K562 (cell line): ENCODE data around the gene MAEL. TPM values are rescaled to one million over a fixed set of nuclear protein-coding genes. Genes with fewer than 3 reads are reported as not detected.

Source experiments
- ATAC-seq: fragments of 200-7000 bp; cut with Tn5 transposase; 3 replicates; pipeline ENCODE4 v1.9.1; 2020; ENCODE audit warnings: moderate library complexity
- BruUV-seq: library from RNA; stranded (reverse); fragments of 400-500 nt; replicated peaks from 2 replicates; lab custom pipeline; 2021; lab: Mats Ljungman, UMichigan
- CTCF ChIA-PET: fragments of 300-600 bp; formaldehyde crosslinking; extraction: SDS; loops from one replicate; lab custom pipeline; 2021; ENCODE audit warnings: low intra/inter-chr PET ratio; lab: Yijun Ruan, JAX
- POLR2A ChIA-PET: fragments of 300-600, 350-650 bp; sonication (Branson Sonifier 250); formaldehyde crosslinking; extraction: SDS; loops from one replicate; lab custom pipeline; 2021; ENCODE audit warnings: antibody characterized with exemption, inconsistent platforms; lab: Yijun Ruan, JAX
- DNase-seq, 4 experiments: peaks; one replicate each; pipeline versions ENCODE4 v3.0.0 to v3.0.0-alpha.2; 2011 to 2018; ENCODE audit warnings: low spot score in 3 of 4, mixed read lengths in 3 of 4; ENCODE audit errors: extremely low read depth in 1 of 4
- FAIRE-seq: peaks from 2 replicates; lab custom pipeline; 2011; peaks lifted over from hg19 to GRCh38; lab: Jason Lieb, UNC
- H2AFZ ChIP-seq: 2 replicates; pipeline ENCODE4 v1.6.0; 2011; ENCODE audit warnings: low read depth, low read length, control low read depth, inconsistent platforms
- H3K27ac ChIP-seq: fragments of 200-600 bp; 3 replicates; pipeline ENCODE4 v1.8.0; 2011; ENCODE audit warnings: low read depth, mild to moderate bottlenecking, control low read depth, inconsistent platforms, low read length, moderate library complexity, mixed read lengths; ENCODE audit errors: extremely low read depth
- H3K27me3 ChIP-seq, 2 experiments: fragments of 300-600 bp in 1 of 2; 2 replicates in 1 of 2; 3 replicates in 1 of 2; pipeline versions ENCODE4 v1.6.0 to v1.8.0; 2011; ENCODE audit warnings: inconsistent platforms in 2 of 2, low read length in 2 of 2, mild to moderate bottlenecking in 1 of 2, mixed read lengths in 1 of 2, moderate library complexity in 1 of 2; ENCODE audit not compliant: control insufficient read depth in 2 of 2, insufficient read depth in 2 of 2
- H3K36me3 ChIP-seq: fragments of 300-600 bp; 3 replicates; pipeline ENCODE4 v1.8.0; 2011; ENCODE audit warnings: mild to moderate bottlenecking, low read length, inconsistent platforms; ENCODE audit not compliant: control insufficient read depth, insufficient read depth
- H3K4me1 ChIP-seq, 2 experiments: fragments of 200-600 bp in 1 of 2; replicated peaks in 1 of 2; 2 replicates in 1 of 2; 3 replicates in 1 of 2; pipeline versions ENCODE4 v1.5.1 to v1.8.0; 2011; ENCODE audit warnings: inconsistent platforms in 2 of 2, low read length in 2 of 2, mild to moderate bottlenecking in 1 of 2, mixed read lengths in 1 of 2, moderate library complexity in 1 of 2; ENCODE audit not compliant: control insufficient read depth in 2 of 2, insufficient read depth in 2 of 2
- H3K4me2 ChIP-seq: 2 replicates; pipeline ENCODE4 v1.6.1; 2011; ENCODE audit warnings: low read length, control low read depth, inconsistent platforms, mixed read lengths; ENCODE audit not compliant: insufficient read depth
- H3K4me3 ChIP-seq: fragments of 200-600 bp; sonication (generic), shearing (Covaris generic); 2 replicates; pipeline ENCODE4 v1.5.1; 2016; ENCODE audit warnings: control low read depth, inconsistent platforms
- H3K79me2 ChIP-seq: fragments of 200-600 bp; 3 replicates; pipeline ENCODE4 v1.8.0; 2011; ENCODE audit warnings: low read length, inconsistent platforms; ENCODE audit not compliant: control insufficient read depth, insufficient read depth
- H3K9ac ChIP-seq, 2 experiments: 2 replicates each; pipeline versions ENCODE4 v1.6.0 to v1.6.1; 2011; ENCODE audit warnings: low read depth in 2 of 2, low read length in 2 of 2, control low read depth in 1 of 2, inconsistent platforms in 1 of 2, mild to moderate bottlenecking in 1 of 2, mixed read lengths in 1 of 2; ENCODE audit not compliant: insufficient read depth in 1 of 2
- H3K9me1 ChIP-seq: one replicate; pipeline ENCODE4 v1.6.0; 2011; ENCODE audit warnings: inconsistent platforms, mild to moderate bottlenecking, low read length, moderate library complexity; ENCODE audit not compliant: control insufficient read depth, insufficient read depth
- H3K9me3 ChIP-seq: replicated peaks from 2 replicates; pipeline ENCODE4 v1.5.1; 2011; ENCODE audit warnings: low read depth, low read length, inconsistent platforms; ENCODE audit not compliant: control insufficient read depth, insufficient read depth
- H4K20me1 ChIP-seq: replicated peaks from 2 replicates; pipeline ENCODE4 v1.6.1; 2011; ENCODE audit warnings: low read length, inconsistent platforms, mixed read lengths; ENCODE audit not compliant: control insufficient read depth, insufficient read depth
- BHLHE40 ChIP-seq: IDR thresholded peaks from 2 replicates; pipeline ENCODE4 v1.6.1; 2011; ENCODE audit warnings: low read length, improper control_type of control experiment
- BMI1 ChIP-seq: fragments of 150-350 bp; IDR thresholded peaks from 2 replicates; pipeline ENCODE4 v1.6.1; 2014; ENCODE audit warnings: low read length
- CAMTA2 ChIP-seq: fragments of 250-450 bp; sonication (Bioruptor Pico); conservative IDR thresholded peaks from 2 replicates; pipeline ENCODE4 v1.5.1; 2022
- CSDE1 ChIP-seq, 2 experiments: fragments of 450-650 bp; IDR thresholded peaks; 2 replicates each; pipeline ENCODE4 v1.6.1; 2016; ENCODE audit warnings: mild to moderate bottlenecking in 1 of 2
- HDAC1 ChIP-seq, 2 experiments: fragments of 450-650 bp; IDR thresholded peaks; 2 replicates each; pipeline ENCODE4 v1.6.1; 2016 to 2017; ENCODE audit warnings: inconsistent platforms in 1 of 2, mild to moderate bottlenecking in 1 of 2, moderate library complexity in 1 of 2
- HDAC2 ChIP-seq: fragments of 450-650 bp; IDR thresholded peaks from 2 replicates; pipeline ENCODE4 v1.6.1; 2016; ENCODE audit warnings: mild to moderate bottlenecking
- KDM1A ChIP-seq, 2 experiments: fragments of 450-650 bp; IDR thresholded peaks; 2 replicates each; pipeline ENCODE4 v1.6.1; 2016; ENCODE audit warnings: mild to moderate bottlenecking in 2 of 2
- MXI1 ChIP-seq: IDR thresholded peaks from 2 replicates; pipeline ENCODE4 v1.6.1; 2011; ENCODE audit warnings: low read depth, mild to moderate bottlenecking, improper control_type of control experiment, low read length
- NEUROD1 ChIP-seq: fragments of 150-350 bp; IDR thresholded peaks from 2 replicates; pipeline ENCODE4 v1.6.1; 2014; ENCODE audit warnings: borderline replicate concordance, low read length, low read depth; ENCODE audit not compliant: partially characterized antibody
- NFXL1 ChIP-seq: fragments of 450-650 bp; formaldehyde crosslinking; IDR thresholded peaks from 2 replicates; pipeline ENCODE4 v1.4.0; 2021; ENCODE audit warnings: mild to moderate bottlenecking
- PPARD ChIP-seq: fragments of 250-450 bp; sonication (Bioruptor Pico); IDR thresholded peaks from 2 replicates; pipeline ENCODE4 v1.8.0; 2022; ENCODE audit warnings: inconsistent platforms, mild to moderate bottlenecking, moderate library complexity
- RCOR1 ChIP-seq, 2 experiments: IDR thresholded peaks; 2 replicates each; pipeline ENCODE4 v1.6.1; 2012; ENCODE audit warnings: low read depth in 2 of 2, low read length in 2 of 2, borderline replicate concordance in 1 of 2, improper control_type of control experiment in 1 of 2
- RREB1 ChIP-seq: fragments of 250-450 bp; sonication (Bioruptor Pico); IDR thresholded peaks from 2 replicates; pipeline ENCODE4 v1.4.0; 2020
- TEAD4 ChIP-seq, 2 experiments: sonication (generic) in 1 of 2; formaldehyde crosslinking in 1 of 2; IDR thresholded peaks; 2 replicates each; pipeline versions ENCODE4 v1.6.1 to v1.8.0; 2012 to 2022; ENCODE audit warnings: borderline replicate concordance in 1 of 2, inconsistent platforms in 1 of 2, low read length in 1 of 2, mild to moderate bottlenecking in 1 of 2, missing genetic modification reagents in 1 of 2
- ZNF79 ChIP-seq: fragments of 250-450 bp; sonication (Bioruptor Pico); IDR thresholded peaks from 2 replicates; pipeline ENCODE4 v1.4.0; 2020; ENCODE audit warnings: low read depth, mild to moderate bottlenecking, moderate library complexity
- WGBS: fragments of 100-300 bp; shearing (Covaris generic); methylation state at CpG from one replicate; pipeline ENCODE4 v1.1.6; 2016; ENCODE audit warnings: low coverage, mixed read lengths; ENCODE audit not compliant: insufficient coverage; ENCODE audit errors: missing lambda C conversion rate; 5-methylcytosine and 5-hydroxymethylcytosine counted together
- in situ Hi-C: fragments of 300-500 bp; cut with MboI; formaldehyde crosslinking; loops from 4 replicates; pipeline ENCODE4 v1.15.0; 2018; ENCODE audit warnings: inconsistent platforms, mixed read lengths
- intact Hi-C: fragments of 100-400 bp; cut with micrococcal nuclease; formaldehyde crosslinking; loops from 2 replicates; pipeline ENCODE4 v1.14.2; 2022
- polyA plus RNA-seq, 8 experiments: library from polyadenylated mRNA; depleted of rRNA in 4 of 8; stranded (reverse) in 5 of 8; unstranded in 3 of 8; fragments of >200 nt; fragmentation: Nextera tagmentation in 2 of 8; fragmentation: Illumina TruSeq in 1 of 8; extraction: Ambion mirVana in 2 of 8; extraction: Trizol in 1 of 8; gene quantifications; 2 replicates each; pipeline versions ENCODE4 v1.2.1 to v1.2.3, GENCODE V29; 2011 to 2014; ENCODE audit warnings: inconsistent platforms in 1 of 8, missing spikeins in 1 of 8
- total RNA-seq, 7 experiments: library from RNA; depleted of rRNA in 6 of 7; stranded (reverse); fragments of >200 nt in 6 of 7; fragmentation: Illumina TruSeq in 2 of 7; extraction: Trizol in 2 of 7; gene quantifications; 2 replicates each; pipeline versions ENCODE4 v1.2.1 to v1.2.3, GENCODE V29; 2011 to 2021; ENCODE audit warnings: low replicate concordance in 1 of 7
- TF ChIP-seq, protein P1 (sequence below): fragments of 250-450 bp; sonication (Bioruptor Pico); IDR thresholded peaks from 2 replicates; pipeline ENCODE4 v1.9.0; 2021; ENCODE audit warnings: mild to moderate bottlenecking, inconsistent platforms

Gene MAEL
- total and polyA plus RNA-seq, 9 of the 15 experiments (the other 6 are each of a cell fraction or from before 2014, with no cell fraction given): 0.11 to 1.9 (median 0.75) TPM

- Histone ChIP-seq H3K9me3 (no peaks in the 10 kb centered on the region), H3K9me1 (no peaks in the 10 kb centered on the region), H3K9ac (no peak overlapping the region), H3K4me1 (peaks cover 0 to 9% of the 10 kb centered on the region in 2 experiments; a peak in 3 of 5 replicates), H3K4me2 (no peak overlapping the region), H3K27me3 (peaks cover 23 to 33% of the 10 kb centered on the region in 2 experiments), H2AFZ (no peak overlapping the region), H3K79me2 (no peaks in the 10 kb centered on the region), H3K27ac (no peak overlapping the region), H4K20me1 (peaks cover 5% of the 10 kb centered on the region; the same call in 1 of the 2 replicates), H3K36me3 (no peaks in the 10 kb centered on the region), H3K4me3 (no peak overlapping the region)
- BruUV-seq: no TSS peak
- peak; percentile 79 for ATAC-seq
- in situ Hi-C loops: loop anchor here (5.0 to 10.0 kb wide), 3 partner anchors 383 to 630 kb away; no protein-coding TSS in a partner anchor
- FAIRE-seq: peak; percentile 70
- peak in 3 of 4 experiments; percentile 48 to 75 (median 53) for DNase-seq
- 3% methylated on average over 9 of the region's 9 CpGs for WGBS
- intact Hi-C loops: loop anchor here (5.0 kb wide), 2 partner anchors 203 to 623 kb away; no protein-coding TSS in a partner anchor
- ChIA-PET POLR2A (no interaction called here), CTCF (no interaction called here)
- TF ChIP-seq MXI1 (peak; percentile 81), NFXL1 (CRISPR knock-in tag) (no peak), NEUROD1 (peak; percentile 21), TEAD4 (IDR thresholded peaks at IDR 0.05; ENCODE audit: low read length) (peak; percentile 10; the same call in 1 of the 2 replicates), TEAD4 (CRISPR knock-in tag; IDR thresholded peaks at IDR 0.05; ENCODE audit: borderline replicate concordance) (no peak), CSDE1 (IDR thresholded peaks at IDR 0.05) (peak in 1 of 2 experiments; percentile 82; a peak in 2 of 4 replicates), PPARD (no peak), RREB1 (CRISPR knock-in tag) (peak; percentile 99), ZNF79 (CRISPR knock-in tag) (no peak), CAMTA2 (no peak), HDAC2 (peak; percentile 74; the same call in 1 of the 2 replicates), KDM1A (IDR thresholded peaks at IDR 0.05) (peak; percentile 89 to 93), BMI1 (peak; percentile 74), RCOR1 (IDR thresholded peaks at IDR 0.05; ENCODE audit: borderline replicate concordance in 1 of 2, low read depth in 2 of 2, low read length in 2 of 2) (peak; percentile 49 to 100; a peak in 3 of 4 replicates), HDAC1 (IDR thresholded peaks at IDR 0.05) (peak in 1 of 2 experiments; percentile 31; a peak in 2 of 4 replicates), BHLHE40 (peak; percentile 79)
- TF ChIP-seq, protein P1, sequence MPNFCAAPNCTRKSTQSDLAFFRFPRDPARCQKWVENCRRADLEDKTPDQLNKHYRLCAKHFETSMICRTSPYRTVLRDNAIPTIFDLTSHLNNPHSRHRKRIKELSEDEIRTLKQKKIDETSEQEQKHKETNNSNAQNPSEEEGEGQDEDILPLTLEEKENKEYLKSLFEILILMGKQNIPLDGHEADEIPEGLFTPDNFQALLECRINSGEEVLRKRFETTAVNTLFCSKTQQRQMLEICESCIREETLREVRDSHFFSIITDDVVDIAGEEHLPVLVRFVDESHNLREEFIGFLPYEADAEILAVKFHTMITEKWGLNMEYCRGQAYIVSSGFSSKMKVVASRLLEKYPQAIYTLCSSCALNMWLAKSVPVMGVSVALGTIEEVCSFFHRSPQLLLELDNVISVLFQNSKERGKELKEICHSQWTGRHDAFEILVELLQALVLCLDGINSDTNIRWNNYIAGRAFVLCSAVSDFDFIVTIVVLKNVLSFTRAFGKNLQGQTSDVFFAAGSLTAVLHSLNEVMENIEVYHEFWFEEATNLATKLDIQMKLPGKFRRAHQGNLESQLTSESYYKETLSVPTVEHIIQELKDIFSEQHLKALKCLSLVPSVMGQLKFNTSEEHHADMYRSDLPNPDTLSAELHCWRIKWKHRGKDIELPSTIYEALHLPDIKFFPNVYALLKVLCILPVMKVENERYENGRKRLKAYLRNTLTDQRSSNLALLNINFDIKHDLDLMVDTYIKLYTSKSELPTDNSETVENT (CRISPR knock-in tag): no peak
These were observed 75.5 kb downstream of the MAEL start for GRCh38 chr1:167064621-167065020.
